HepG2 (cell line): ENCODE results near the gene C3orf52. TPM values are rescaled to one million over a fixed set of nuclear protein-coding genes. Genes with fewer than 3 reads are reported as not detected.

ENCODE experiments used
- ATAC-seq: fragments of 200-7000 bp; cut with Tn5 transposase; 3 replicates; pipeline ENCODE4 v1.9.1; 2020; ENCODE audit warnings: mild to moderate bottlenecking, moderate library complexity
- BruUV-seq: library from RNA; stranded (reverse); fragments of 400-500 nt; replicated peaks from 2 replicates; lab custom pipeline; 2021; lab: Mats Ljungman, UMichigan
- CTCF ChIA-PET: fragments of 300-600 bp; formaldehyde crosslinking; extraction: SDS; loops from one replicate; lab custom pipeline; 2021; ENCODE audit warnings: low total read pairs, inconsistent platforms, low intra/inter-chr PET ratio; lab: Yijun Ruan, JAX
- POLR2A ChIA-PET: fragments of 350-600 bp; sonication (Branson Sonifier 250); formaldehyde crosslinking; loops from one replicate; lab custom pipeline; 2020; ENCODE audit warnings: antibody characterized with exemption, inconsistent platforms; lab: Yijun Ruan, JAX
- DNase-seq: peaks from one replicate; pipeline ENCODE4 v3.0.0-alpha.2; 2015; ENCODE audit warnings: low spot score
- FAIRE-seq: peaks from 3 replicates; lab custom pipeline; 2011; peaks lifted over from hg19 to GRCh38; lab: Jason Lieb, UNC
- H2AFZ ChIP-seq: one replicate; pipeline ENCODE4 v1.6.1; 2011; ENCODE audit warnings: low read length, inconsistent platforms
- H3K27ac ChIP-seq: fragments of 300-600 bp; 3 replicates; pipeline ENCODE4 v1.8.0; 2011; ENCODE audit warnings: mixed run types, mild to moderate bottlenecking, mixed read lengths, low read length, inconsistent platforms; ENCODE audit not compliant: insufficient read depth; ENCODE audit errors: extremely low read length
- H3K27me3 ChIP-seq, 2 experiments: fragments of 200-600 bp in 1 of 2; 2 replicates in 1 of 2; 3 replicates in 1 of 2; pipeline versions ENCODE4 v1.6.0 to v1.8.0; 2011; ENCODE audit warnings: low read length in 2 of 2, mild to moderate bottlenecking in 2 of 2, moderate library complexity in 2 of 2, inconsistent platforms in 1 of 2; ENCODE audit not compliant: insufficient read depth in 2 of 2, control insufficient read depth in 1 of 2
- H3K36me3 ChIP-seq, 2 experiments: fragments of 200-600 bp in 1 of 2; replicated peaks in 1 of 2; 2 replicates in 1 of 2; 3 replicates in 1 of 2; pipeline versions ENCODE4 v1.5.1 to v1.8.0; 2011; ENCODE audit warnings: low read length in 2 of 2, inconsistent platforms in 1 of 2; ENCODE audit not compliant: insufficient read depth in 2 of 2, control insufficient read depth in 1 of 2
- H3K4me1 ChIP-seq: 2 replicates; pipeline ENCODE4 v1.5.1; 2012; ENCODE audit warnings: low read length, inconsistent platforms; ENCODE audit not compliant: insufficient read depth
- H3K4me2 ChIP-seq: 2 replicates; pipeline ENCODE4 v1.6.0; 2011; ENCODE audit warnings: low read depth, low read length, inconsistent platforms
- H3K4me3 ChIP-seq, 3 experiments: fragments of 200-600 bp in 1 of 3; sonication (generic), shearing (Covaris generic) in 1 of 3; replicated peaks in 1 of 3; 2 replicates each; pipeline ENCODE4 v1.5.1; 2011 to 2016; ENCODE audit warnings: low read length in 3 of 3, inconsistent platforms in 2 of 3, low read depth in 2 of 3, mild to moderate bottlenecking in 2 of 3, control low read depth in 1 of 3, mixed read lengths in 1 of 3; ENCODE audit not compliant: insufficient read depth in 1 of 3
- H3K79me2 ChIP-seq: one replicate; pipeline ENCODE4 v1.6.1; 2011; ENCODE audit warnings: low read length, inconsistent platforms; ENCODE audit not compliant: insufficient read depth
- H3K9ac ChIP-seq: 2 replicates; pipeline ENCODE4 v1.6.0; 2011; ENCODE audit warnings: mild to moderate bottlenecking, low read depth, low read length, inconsistent platforms; ENCODE audit not compliant: insufficient read depth
- H3K9me3 ChIP-seq: 2 replicates; pipeline ENCODE4 v1.5.1; 2012; ENCODE audit warnings: mild to moderate bottlenecking, low read length
- H4K20me1 ChIP-seq: 2 replicates; pipeline ENCODE4 v1.6.0; 2011; ENCODE audit warnings: inconsistent platforms, mild to moderate bottlenecking, low read length, moderate library complexity; ENCODE audit not compliant: insufficient read depth
- AKAP8 ChIP-seq: sonication (generic); formaldehyde crosslinking; IDR thresholded peaks from 2 replicates; pipeline ENCODE4 v1.5.1; 2020; ENCODE audit warnings: mild to moderate bottlenecking, missing genetic modification reagents
- ARID2 ChIP-seq: sonication (generic); formaldehyde crosslinking; IDR thresholded peaks from 2 replicates; pipeline ENCODE4 v1.8.1; 2022; ENCODE audit warnings: mild to moderate bottlenecking, missing genetic modification reagents, borderline replicate concordance
- EEA1 ChIP-seq: sonication (generic); formaldehyde crosslinking; IDR thresholded peaks from 2 replicates; pipeline ENCODE4 v1.5.1; 2020; ENCODE audit warnings: mild to moderate bottlenecking, missing genetic modification reagents, borderline replicate concordance
- EED ChIP-seq: sonication (generic); formaldehyde crosslinking; IDR thresholded peaks from 2 replicates; pipeline ENCODE4 v1.5.0; 2020; ENCODE audit warnings: mild to moderate bottlenecking, missing genetic modification reagents
- FOXK2 ChIP-seq: fragments of 450-650 bp; IDR thresholded peaks from 2 replicates; pipeline ENCODE4 v1.6.1; 2016
- GMEB2 ChIP-seq: IDR thresholded peaks from 2 replicates; pipeline ENCODE4 v1.6.1; 2016; ENCODE audit warnings: missing biosample characterization, missing genetic modification reagents, low read depth
- KDM6A ChIP-seq: IDR thresholded peaks from 2 replicates; pipeline ENCODE4 v1.6.1; 2016; ENCODE audit warnings: low read depth
- MEF2D ChIP-seq: sonication (generic); formaldehyde crosslinking; IDR thresholded peaks from 2 replicates; pipeline ENCODE4 v1.5.1; 2020; ENCODE audit warnings: mild to moderate bottlenecking, missing genetic modification reagents
- NCOR1 ChIP-seq: fragments of 200-600 bp; sonication (generic); IDR thresholded peaks from 2 replicates; pipeline ENCODE4 v1.7.0; 2017; ENCODE audit warnings: antibody characterized with exemption, low read length, borderline replicate concordance
- POGK ChIP-seq: sonication (generic); formaldehyde crosslinking; conservative IDR thresholded peaks from 2 replicates; pipeline ENCODE4 v1.8.0; 2022; ENCODE audit warnings: mild to moderate bottlenecking, moderate library complexity, missing genetic modification reagents
- TBX3 ChIP-seq: fragments of 450-650 bp; IDR thresholded peaks from 2 replicates; pipeline ENCODE4 v1.6.1; 2017; ENCODE audit warnings: antibody characterized with exemption, mild to moderate bottlenecking, inconsistent platforms, borderline replicate concordance
- TFDP2 ChIP-seq: sonication (generic); formaldehyde crosslinking; IDR thresholded peaks from 2 replicates; pipeline ENCODE4 v1.4.0; 2020; ENCODE audit warnings: missing genetic modification reagents
- ZNF12 ChIP-seq: sonication (generic); formaldehyde crosslinking; IDR thresholded peaks from 2 replicates; pipeline ENCODE4 v1.5.0; 2020; ENCODE audit warnings: missing genetic modification reagents
- ZNF225 ChIP-seq: sonication (generic); formaldehyde crosslinking; IDR thresholded peaks from 2 replicates; pipeline ENCODE4 v1.4.0; 2020; ENCODE audit warnings: mild to moderate bottlenecking, missing genetic modification reagents
- ZNF670 ChIP-seq: sonication (generic); formaldehyde crosslinking; IDR thresholded peaks from 2 replicates; pipeline ENCODE4 v1.8.0; 2022; ENCODE audit warnings: mild to moderate bottlenecking, missing genetic modification reagents, borderline replicate concordance
- ZNF770 ChIP-seq: sonication (generic); formaldehyde crosslinking; IDR thresholded peaks from 2 replicates; pipeline ENCODE4 v1.5.0; 2020; ENCODE audit warnings: mild to moderate bottlenecking, missing genetic modification reagents
- ZSCAN20 ChIP-seq: sonication (generic); formaldehyde crosslinking; IDR thresholded peaks from 2 replicates; pipeline ENCODE4 v1.4.0; 2020; ENCODE audit warnings: missing genetic modification reagents, mild to moderate bottlenecking, borderline replicate concordance
- WGBS: methylation state at CpG from one replicate; pipeline ENCODE4 v1.1.6; 2017; ENCODE audit warnings: low lambda C conversion rate; 5-methylcytosine and 5-hydroxymethylcytosine counted together
- in situ Hi-C: cut with HindIII; loops from 2 replicates; pipeline ENCODE4 v1.10.0; 2017; ENCODE audit warnings: low pct_unique_long_range_greater_than_20kb; ENCODE audit not compliant: extremely low pct_ligation_motif_present
- intact Hi-C: fragments of 100-400 bp; cut with micrococcal nuclease; formaldehyde crosslinking; loops from one replicate; pipeline ENCODE4 v1.10.0; 2022; ENCODE audit not compliant: unreplicated experiment
- polyA plus RNA-seq, 8 experiments: library from polyadenylated mRNA; depleted of rRNA in 3 of 8; stranded (reverse) in 7 of 8; unstranded in 1 of 8; fragments of >200 nt; fragmentation: Illumina TruSeq in 4 of 8; extraction: Trizol in 4 of 8; gene quantifications; 2 replicates each; pipeline versions ENCODE4 v1.2.1 to v1.2.3, GENCODE V29; 2011 to 2016; ENCODE audit warnings: low read depth in 4 of 8, missing spikeins in 1 of 8, mixed read lengths in 1 of 8; ENCODE audit not compliant: insufficient read depth in 1 of 8
- total RNA-seq, 5 experiments: library from RNA; depleted of rRNA; stranded (reverse); fragments of >200 nt; fragmentation: Illumina TruSeq; extraction: Trizol; gene quantifications; 2 replicates each; pipeline ENCODE4 v1.2.3, GENCODE V29; 2016; ENCODE audit warnings: low read depth in 1 of 5

The C3orf52 gene
- total and polyA plus RNA-seq, 2 of the 13 experiments (the other 11 are each of a cell fraction or from before 2014, with no cell fraction given): 0.79 to 1.2 TPM

- TF ChIP-seq AKAP8: no peak
- no peak for TF ChIP-seq FOXK2
- no peak for TF ChIP-seq EEA1 (CRISPR knock-in tag)
- TF ChIP-seq TFDP2 (CRISPR knock-in tag): no peak
- no peak for TF ChIP-seq POGK (CRISPR knock-in tag)
- TF ChIP-seq ZNF12 (CRISPR knock-in tag): no peak
- no peak for TF ChIP-seq ZNF225 (CRISPR knock-in tag)
Observed at GRCh38 chr3:112053229-112053628, 33.0 kb upstream of the C3orf52 start (continued).

GRCh38 chr3:112056451-112056929, 29.7 kb upstream of the C3orf52 start:
- in situ Hi-C loops: no loop called here
- intact Hi-C loops: no loop called here
- H3K4me1 ChIP-seq: no peaks in the 10 kb centered on the region
- no peak overlapping the region for H2AFZ ChIP-seq
- POLR2A ChIA-PET: no interaction called here
- no peaks in the 10 kb centered on the region for H3K36me3 ChIP-seq
- no TSS peak for BruUV-seq
- no peak overlapping the region for H3K4me2 ChIP-seq
- no peaks in the 10 kb centered on the region for H3K9me3 ChIP-seq
- no peak overlapping the region for H3K27ac ChIP-seq
- ATAC-seq: no peak
- 48% methylated on average over 6 of the region's 6 CpGs for WGBS
- H4K20me1 ChIP-seq: no peaks in the 10 kb centered on the region
- FAIRE-seq: no peak
- TF ChIP-seq KDM6A: no peak
- no peak for TF ChIP-seq MEF2D (CRISPR knock-in tag)
- TF ChIP-seq NCOR1: no peak
- no peak for TF ChIP-seq ZNF770 (CRISPR knock-in tag)
- no peak for TF ChIP-seq GMEB2 (CRISPR knock-in tag)
- TF ChIP-seq EED (CRISPR knock-in tag): no peak
- no peak for TF ChIP-seq ZNF670 (CRISPR knock-in tag)
- TF ChIP-seq TBX3: no peak
- no peak for TF ChIP-seq ARID2 (CRISPR knock-in tag)
- no peak for TF ChIP-seq ZSCAN20 (CRISPR knock-in tag)
- TF ChIP-seq, all 625 proteins: peak for 0
- CTCF ChIA-PET: no interaction called here
- peaks cover 0 to 3% of the 10 kb centered on the region in 2 experiments; a peak in 3 of 5 replicates for H3K27me3 ChIP-seq
- no peak for DNase-seq
- no peak overlapping the region for H3K9ac ChIP-seq
- H3K79me2 ChIP-seq: no peaks in the 10 kb centered on the region
- H3K4me3 ChIP-seq: no peak overlapping the region
